ENCODE data around the gene CYB561D2. TPM values are rescaled to one million over a fixed set of nuclear protein-coding genes. Genes with fewer than 3 reads are reported as not detected.
"Not testable (repeated sequence)": the region's sequence is repeated elsewhere in the genome, so short reads cannot be mapped to it uniquely, and the experiment has no call there.

Gene CYB561D2
- total RNA-seq, 3 donors from 2014 or later (not counting 1 experiment from before 2014, with no cell fraction given) = 39.6 to 54.0 (median 50.5) TPM

DNA sequence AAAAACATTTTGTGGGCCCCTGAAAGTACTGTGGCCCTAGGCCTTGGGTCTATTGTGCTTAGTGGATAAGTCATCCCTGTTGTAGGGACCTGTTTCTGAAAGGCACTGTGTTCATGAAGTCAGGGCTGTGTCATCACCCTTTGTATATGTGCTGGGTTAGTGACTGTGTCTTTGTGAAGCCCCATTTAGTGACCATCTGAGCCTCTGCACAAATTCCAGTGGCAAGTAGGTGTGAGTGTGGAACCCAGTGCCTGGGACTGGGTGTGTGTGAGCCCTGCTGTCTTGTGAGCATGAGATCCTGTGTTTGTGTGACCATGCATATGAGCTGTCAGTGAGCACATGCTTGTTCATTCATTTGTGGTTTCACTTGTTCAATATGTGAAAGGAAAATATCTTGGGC, 46.1 kb upstream of the CYB561D2 start:
- Histone ChIP-seq H3K4me1 (ENCODE audit: control insufficient read depth, insufficient read depth, low read length) (peaks cover 11% of the 10 kb centered on the region), H3K27me3 (ENCODE audit: control insufficient read depth, insufficient read depth, low read length) (no peaks in the 10 kb centered on the region), H3K36me3 (ENCODE audit: control insufficient read depth, insufficient read depth, low read length) (no peaks in the 10 kb centered on the region), H3K27ac (ENCODE audit: low read length) (no peak overlapping the region), H3K9me3 (ENCODE audit: control insufficient read depth, insufficient read depth, low read length) (no peaks in the 10 kb centered on the region), H3K4me3 (ENCODE audit: low read length) (no peak overlapping the region)
- TF ChIP-seq CTCF (IDR thresholded peaks at IDR 0.05) = no peak
- DNase-seq (no peak), ATAC-seq (no peak)
- Mint-ChIP-seq H3K4me3 (no peak overlapping the region), H3K4me1 (peaks cover 10 to 15% of the 10 kb centered on the region in 2 donors), H3K36me3 (no peaks in the 10 kb centered on the region), H3K27ac (no peak overlapping the region), H3K27me3 (ENCODE audit: low read depth in 2 of 2) (no peaks in the 10 kb centered on the region), H3K9me3 (no peaks in the 10 kb centered on the region)
- intact Hi-C loops (cut with micrococcal nuclease) = no loop called here

DNA sequence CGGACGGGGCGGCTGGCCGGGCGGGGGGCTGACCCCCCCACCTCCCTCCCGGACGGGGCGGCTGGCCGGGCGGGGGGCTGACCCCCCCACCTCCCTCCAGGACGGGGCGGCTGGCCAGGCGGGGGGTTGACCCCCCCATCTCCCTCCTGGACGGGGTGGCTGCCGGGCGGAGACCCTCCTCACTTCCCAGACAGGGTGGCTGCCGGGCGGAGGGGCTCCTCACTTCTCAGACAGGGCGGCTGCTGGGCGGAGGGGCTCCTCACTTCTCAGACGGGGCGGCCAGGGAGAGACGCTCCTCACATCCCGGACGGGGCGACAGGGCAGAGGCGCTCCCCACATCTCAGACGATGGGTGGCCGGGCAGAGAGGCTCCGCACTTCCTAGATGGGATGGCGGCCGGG, 38.6 kb upstream of the CYB561D2 start:
- ATAC-seq; H3K27me3 Mint-ChIP-seq (ENCODE audit: low read depth in 2 of 2); H3K9me3 ChIP-seq (ENCODE audit: control insufficient read depth, insufficient read depth, low read length); H3K36me3 Mint-ChIP-seq; H3K4me3 ChIP-seq (ENCODE audit: low read length); DNase-seq; H3K27ac ChIP-seq (ENCODE audit: low read length); H3K4me1 Mint-ChIP-seq; H3K36me3 ChIP-seq (ENCODE audit: control insufficient read depth, insufficient read depth, low read length); H3K9me3 Mint-ChIP-seq; H3K4me3 Mint-ChIP-seq; H3K27me3 ChIP-seq (ENCODE audit: control insufficient read depth, insufficient read depth, low read length); H3K27ac Mint-ChIP-seq; intact Hi-C loops (cut with micrococcal nuclease): not testable (repeated sequence)
- WGBS (ENCODE audit: insufficient coverage) = 95% methylated on average over 9 of the region's 32 CpGs
- peaks cover 14% of the 10 kb centered on the region for H3K4me1 ChIP-seq (ENCODE audit: control insufficient read depth, insufficient read depth, low read length)

- H3K36me3 Mint-ChIP-seq = no peaks in the 10 kb centered on the region
- peak overlapping the region in 1 of 2 donors; percentile 33 for H3K27ac Mint-ChIP-seq
- H3K4me3 Mint-ChIP-seq = no peak overlapping the region
- peaks cover 19 to 21% of the 10 kb centered on the region in 2 donors for H3K4me1 Mint-ChIP-seq
- H3K27me3 Mint-ChIP-seq (ENCODE audit: low read depth in 2 of 2) = no peaks in the 10 kb centered on the region
- intact Hi-C loops (cut with micrococcal nuclease) = no loop called here
- TF ChIP-seq CTCF (IDR thresholded peaks at IDR 0.05) = no peak
- Histone ChIP-seq H3K27me3 (ENCODE audit: control insufficient read depth, insufficient read depth, low read length) (no peaks in the 10 kb centered on the region), H3K36me3 (ENCODE audit: control insufficient read depth, insufficient read depth, low read length) (no peaks in the 10 kb centered on the region), H3K4me3 (ENCODE audit: low read length) (no peak overlapping the region), H3K9me3 (ENCODE audit: control insufficient read depth, insufficient read depth, low read length) (no peaks in the 10 kb centered on the region), H3K4me1 (ENCODE audit: control insufficient read depth, insufficient read depth, low read length) (peaks cover 36% of the 10 kb centered on the region), H3K27ac (ENCODE audit: low read length) (no peak overlapping the region)
- no peak for ATAC-seq
- WGBS (ENCODE audit: insufficient coverage) = 94% methylated on average over 3 of the region's 3 CpGs
- no peak for DNase-seq
- H3K9me3 Mint-ChIP-seq = no peaks in the 10 kb centered on the region
These were observed 36.3 kb upstream of the CYB561D2 start for GRCh38 chr3:50314342-50314741.

GRCh38 chr3:50314816-50315215, 35.8 kb upstream of the CYB561D2 start:
- intact Hi-C loops (cut with micrococcal nuclease) = no loop called here
- H3K27me3 Mint-ChIP-seq (ENCODE audit: low read depth in 2 of 2) = no peaks in the 10 kb centered on the region
- H3K4me3 Mint-ChIP-seq = no peak overlapping the region
- 100% methylated on average over 4 of the region's 4 CpGs for WGBS (ENCODE audit: insufficient coverage)
- no peaks in the 10 kb centered on the region for H3K9me3 Mint-ChIP-seq
- no peaks in the 10 kb centered on the region for H3K36me3 ChIP-seq (ENCODE audit: control insufficient read depth, insufficient read depth, low read length)
- H3K4me1 Mint-ChIP-seq = peaks cover 22 to 23% of the 10 kb centered on the region in 2 donors
- H3K9me3 ChIP-seq (ENCODE audit: control insufficient read depth, insufficient read depth, low read length) = no peaks in the 10 kb centered on the region
- H3K27ac ChIP-seq (ENCODE audit: low read length) = no peak overlapping the region
- DNase-seq = no peak
- no peaks in the 10 kb centered on the region for H3K27me3 ChIP-seq (ENCODE audit: control insufficient read depth, insufficient read depth, low read length)
- H3K36me3 Mint-ChIP-seq = no peaks in the 10 kb centered on the region
- H3K27ac Mint-ChIP-seq = peak overlapping the region in 1 of 2 donors; percentile 50
- H3K4me3 ChIP-seq (ENCODE audit: low read length) = no peak overlapping the region
- H3K4me1 ChIP-seq (ENCODE audit: control insufficient read depth, insufficient read depth, low read length) = peaks cover 40% of the 10 kb centered on the region
- ATAC-seq = no peak
- no peak for TF ChIP-seq CTCF (IDR thresholded peaks at IDR 0.05)
